ENCODE measurements around the gene SLC38A3. TPM values are rescaled to one million over a fixed set of nuclear protein-coding genes. Genes with fewer than 3 reads are reported as not detected.

The SLC38A3 gene
- total and polyA plus RNA-seq, 9 of the 15 experiments (the other 6 are each of a cell fraction or from before 2014, with no cell fraction given), result 0.09 to 0.38 (median 0.16) TPM; not detected in 6

DNA sequence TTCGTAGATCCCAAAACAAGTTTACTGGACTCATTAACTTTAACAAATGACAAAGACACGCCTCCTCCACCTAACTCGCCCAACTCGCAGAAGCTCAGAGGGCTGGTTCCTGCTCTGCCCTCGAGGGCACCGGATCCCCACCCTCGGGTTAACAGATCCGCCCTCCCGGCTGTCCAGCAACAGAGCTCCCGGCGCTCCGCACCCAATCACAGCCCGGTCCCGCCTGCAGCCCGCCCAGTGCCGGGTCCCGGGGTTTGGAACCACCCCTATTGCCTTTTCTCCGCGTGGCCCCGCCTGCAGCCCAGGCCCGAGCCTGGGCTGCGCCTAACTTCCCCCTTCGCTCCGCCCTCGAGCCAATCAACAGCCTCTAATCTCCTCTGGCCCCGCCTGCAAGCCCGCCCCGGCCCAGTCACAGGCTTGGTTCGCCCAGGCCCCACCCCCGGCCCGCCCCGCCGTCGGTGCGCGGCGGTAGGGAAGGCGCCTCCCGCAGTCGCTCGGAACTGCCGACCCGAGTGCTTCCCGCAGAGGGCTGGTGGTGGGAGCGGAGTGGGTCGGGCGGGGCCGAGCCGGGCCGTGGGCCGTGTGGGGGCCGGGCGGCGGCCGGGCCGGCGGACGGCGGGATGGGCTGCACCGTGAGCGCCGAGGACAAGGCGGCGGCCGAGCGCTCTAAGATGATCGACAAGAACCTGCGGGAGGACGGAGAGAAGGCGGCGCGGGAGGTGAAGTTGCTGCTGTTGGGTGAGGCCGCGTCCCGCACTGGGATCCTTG is 30.8 kb downstream of the SLC38A3 start, which contains the start of gene GNAI2 (continued):
- TF ChIP-seq, protein P1, sequence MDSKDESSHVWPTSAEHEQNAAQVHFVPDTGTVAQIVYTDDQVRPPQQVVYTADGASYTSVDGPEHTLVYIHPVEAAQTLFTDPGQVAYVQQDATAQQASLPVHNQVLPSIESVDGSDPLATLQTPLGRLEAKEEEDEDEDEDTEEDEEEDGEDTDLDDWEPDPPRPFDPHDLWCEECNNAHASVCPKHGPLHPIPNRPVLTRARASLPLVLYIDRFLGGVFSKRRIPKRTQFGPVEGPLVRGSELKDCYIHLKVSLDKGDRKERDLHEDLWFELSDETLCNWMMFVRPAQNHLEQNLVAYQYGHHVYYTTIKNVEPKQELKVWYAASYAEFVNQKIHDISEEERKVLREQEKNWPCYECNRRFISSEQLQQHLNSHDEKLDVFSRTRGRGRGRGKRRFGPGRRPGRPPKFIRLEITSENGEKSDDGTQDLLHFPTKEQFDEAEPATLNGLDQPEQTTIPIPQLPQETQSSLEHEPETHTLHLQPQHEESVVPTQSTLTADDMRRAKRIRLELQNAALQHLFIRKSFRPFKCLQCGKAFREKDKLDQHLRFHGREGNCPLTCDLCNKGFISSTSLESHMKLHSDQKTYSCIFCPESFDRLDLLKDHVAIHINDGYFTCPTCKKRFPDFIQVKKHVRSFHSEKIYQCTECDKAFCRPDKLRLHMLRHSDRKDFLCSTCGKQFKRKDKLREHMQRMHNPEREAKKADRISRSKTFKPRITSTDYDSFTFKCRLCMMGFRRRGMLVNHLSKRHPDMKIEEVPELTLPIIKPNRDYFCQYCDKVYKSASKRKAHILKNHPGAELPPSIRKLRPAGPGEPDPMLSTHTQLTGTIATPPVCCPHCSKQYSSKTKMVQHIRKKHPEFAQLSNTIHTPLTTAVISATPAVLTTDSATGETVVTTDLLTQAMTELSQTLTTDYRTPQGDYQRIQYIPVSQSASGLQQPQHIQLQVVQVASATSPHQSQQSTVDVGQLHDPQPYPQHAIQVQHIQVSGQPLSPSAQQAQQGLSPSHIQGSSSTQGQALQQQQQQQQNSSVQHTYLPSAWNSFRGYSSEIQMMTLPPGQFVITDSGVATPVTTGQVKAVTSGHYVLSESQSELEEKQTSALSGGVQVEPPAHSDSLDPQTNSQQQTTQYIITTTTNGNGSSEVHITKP (IDR thresholded peaks at IDR 0.05; ENCODE audit: partially characterized antibody), result peak; percentile 76
- TF ChIP-seq KLF13 (tag; IDR thresholded peaks at IDR 0.05; ENCODE audit: borderline replicate concordance, low read depth) (no peak), MBD1 (CRISPR knock-in tag; IDR thresholded peaks at IDR 0.05) (no peak), HMG20B (CRISPR knock-in tag; IDR thresholded peaks at IDR 0.05) (no peak), ETV6 (IDR thresholded peaks at IDR 0.05; ENCODE audit: borderline replicate concordance in 1 of 2, low read depth in 2 of 2, low read length in 1 of 2) (no peak), ETV6 (CRISPR knock-in tag; IDR thresholded peaks at IDR 0.05; ENCODE audit: borderline replicate concordance) (no peak), FIP1L1 (IDR thresholded peaks at IDR 0.05; ENCODE audit: low read depth, low read length, poor library complexity, severe bottlenecking) (no peak), SP1 (CRISPR knock-in tag; IDR thresholded peaks at IDR 0.05) (peak; percentile 70; the same call in 1 of the 2 replicates), XRCC4 (IDR thresholded peaks at IDR 0.05; ENCODE audit: extremely low read depth, insufficient read depth, insufficient read length) (no peak), NR2C2 (CRISPR knock-in tag; IDR thresholded peaks at IDR 0.05) (no peak), NR2C2 (tag; IDR thresholded peaks at IDR 0.05) (no peak), CREB3L1 (IDR thresholded peaks at IDR 0.05; ENCODE audit: borderline replicate concordance, low read depth) (no peak), MBD2 (IDR thresholded peaks at IDR 0.05; ENCODE audit: borderline replicate concordance, low read depth) (no peak; the same call in 1 of the 2 replicates), ZNF780A (CRISPR knock-in tag; IDR thresholded peaks at IDR 0.05) (no peak), ZNF282 (CRISPR knock-in tag; IDR thresholded peaks at IDR 0.05) (no peak), SP2 (IDR thresholded peaks at IDR 0.05; ENCODE audit: extremely low read depth, low read depth, low read length, poor library complexity, severe bottlenecking) (peak; percentile 38), XRCC5 (IDR thresholded peaks at IDR 0.05; ENCODE audit: low read depth, low read length) (no peak), PPARD (CRISPR knock-in tag; IDR thresholded peaks at IDR 0.05) (no peak)
- TF ChIP-seq, protein P2, sequence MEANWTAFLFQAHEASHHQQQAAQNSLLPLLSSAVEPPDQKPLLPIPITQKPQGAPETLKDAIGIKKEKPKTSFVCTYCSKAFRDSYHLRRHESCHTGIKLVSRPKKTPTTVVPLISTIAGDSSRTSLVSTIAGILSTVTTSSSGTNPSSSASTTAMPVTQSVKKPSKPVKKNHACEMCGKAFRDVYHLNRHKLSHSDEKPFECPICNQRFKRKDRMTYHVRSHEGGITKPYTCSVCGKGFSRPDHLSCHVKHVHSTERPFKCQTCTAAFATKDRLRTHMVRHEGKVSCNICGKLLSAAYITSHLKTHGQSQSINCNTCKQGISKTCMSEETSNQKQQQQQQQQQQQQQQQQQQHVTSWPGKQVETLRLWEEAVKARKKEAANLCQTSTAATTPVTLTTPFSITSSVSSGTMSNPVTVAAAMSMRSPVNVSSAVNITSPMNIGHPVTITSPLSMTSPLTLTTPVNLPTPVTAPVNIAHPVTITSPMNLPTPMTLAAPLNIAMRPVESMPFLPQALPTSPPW (CRISPR knock-in tag; IDR thresholded peaks at IDR 0.05), result peak; percentile 67

Measured in K562 (cell line).